Mesenchymal stem cell (in vitro differentiated cells and primary cell): ENCODE measurements around the gene IKZF2.

Source experiments
- DNase-seq: peaks from one replicate; pipeline ENCODE4 v3.0.0-alpha.2; 2013
- H2AFZ ChIP-seq: one replicate; pipeline ENCODE4 v1.6.1; 2013; ENCODE audit warnings: low read depth, mild to moderate bottlenecking, control low read depth, inconsistent platforms, low read length, moderate library complexity
- H2AK5ac ChIP-seq: 2 replicates; pipeline ENCODE4 v1.6.1; 2013; ENCODE audit warnings: low read length, moderate library complexity, mild to moderate bottlenecking, inconsistent platforms; ENCODE audit not compliant: severe bottlenecking
- H2BK120ac ChIP-seq: one replicate; pipeline ENCODE4 v1.6.1; 2013; ENCODE audit warnings: low read depth, mild to moderate bottlenecking, inconsistent platforms, low read length, moderate library complexity
- H2BK12ac ChIP-seq, 2 experiments: one replicate each; pipeline ENCODE4 v1.6.1; 2013; ENCODE audit warnings: inconsistent platforms in 2 of 2, low read length in 2 of 2, mild to moderate bottlenecking in 2 of 2, moderate library complexity in 2 of 2, control low read depth in 1 of 2
- H2BK15ac ChIP-seq: one replicate; pipeline ENCODE4 v1.6.1; 2013; ENCODE audit warnings: mild to moderate bottlenecking, low read depth, inconsistent platforms; ENCODE audit not compliant: poor library complexity, severe bottlenecking
- H2BK5ac ChIP-seq: 2 replicates; pipeline ENCODE4 v1.6.1; 2013; ENCODE audit warnings: low read depth, mild to moderate bottlenecking, low read length, control low read depth, inconsistent platforms; ENCODE audit not compliant: poor library complexity, severe bottlenecking
- H3K14ac ChIP-seq, 2 experiments: one replicate each; pipeline ENCODE4 v1.6.1; 2013; ENCODE audit warnings: inconsistent platforms in 2 of 2, low read length in 2 of 2, control low read depth in 1 of 2, mild to moderate bottlenecking in 1 of 2, moderate library complexity in 1 of 2
- H3K18ac ChIP-seq, 2 experiments: one replicate each; pipeline ENCODE4 v1.6.1; 2013; ENCODE audit warnings: inconsistent platforms in 2 of 2, low read length in 2 of 2, control low read depth in 1 of 2, low read depth in 1 of 2, mild to moderate bottlenecking in 1 of 2
- H3K23ac ChIP-seq, 2 experiments: one replicate each; pipeline ENCODE4 v1.6.1; 2013; ENCODE audit warnings: inconsistent platforms in 2 of 2, low read length in 2 of 2, mild to moderate bottlenecking in 2 of 2, moderate library complexity in 2 of 2, control low read depth in 1 of 2
- H3K27ac ChIP-seq: 2 replicates; pipeline ENCODE4 v1.5.1; 2013; ENCODE audit warnings: mild to moderate bottlenecking, moderate library complexity, low read length, control low read depth, inconsistent platforms; ENCODE audit not compliant: poor library complexity, severe bottlenecking
- H3K27me3 ChIP-seq, 2 experiments: 2 replicates each; pipeline versions ENCODE4 v1.6.1 to v1.7.0; 2013; ENCODE audit warnings: low read length in 2 of 2, mild to moderate bottlenecking in 2 of 2, moderate library complexity in 2 of 2, control low read depth in 1 of 2, inconsistent platforms in 1 of 2; ENCODE audit not compliant: control insufficient read depth in 1 of 2, insufficient read depth in 1 of 2
- H3K36me3 ChIP-seq, 2 experiments: 2 replicates each; pipeline versions ENCODE4 v1.6.1 to v1.7.0; 2013; ENCODE audit warnings: low read length in 2 of 2, control low read depth in 1 of 2, inconsistent platforms in 1 of 2, low read depth in 1 of 2, mild to moderate bottlenecking in 1 of 2; ENCODE audit not compliant: insufficient read depth in 2 of 2, control insufficient read depth in 1 of 2
- H3K4ac ChIP-seq, 2 experiments: one replicate each; pipeline ENCODE4 v1.6.1; 2013; ENCODE audit warnings: inconsistent platforms in 2 of 2, low read length in 2 of 2, mild to moderate bottlenecking in 2 of 2, moderate library complexity in 2 of 2, control low read depth in 1 of 2, low read depth in 1 of 2
- H3K4me1 ChIP-seq: 2 replicates; pipeline ENCODE4 v1.6.1; 2013; ENCODE audit warnings: low read depth, low read length, control low read depth; ENCODE audit not compliant: control insufficient read depth, insufficient read depth
- H3K4me2 ChIP-seq: 2 replicates; pipeline ENCODE4 v1.6.1; 2013; ENCODE audit warnings: low read length, mild to moderate bottlenecking, inconsistent platforms; ENCODE audit not compliant: poor library complexity, severe bottlenecking
- H3K4me3 ChIP-seq, 2 experiments: 2 replicates each; pipeline versions ENCODE4 v1.5.1 to v1.7.0; 2013; ENCODE audit warnings: low read length in 2 of 2, mild to moderate bottlenecking in 2 of 2, control low read depth in 1 of 2, low read depth in 1 of 2; ENCODE audit not compliant: insufficient read depth in 1 of 2
- H3K79me1 ChIP-seq: replicated peaks from 2 replicates; pipeline ENCODE4 v1.6.1; 2013; ENCODE audit warnings: mild to moderate bottlenecking, control low read depth, low read length, inconsistent platforms; ENCODE audit not compliant: poor library complexity, severe bottlenecking
- H3K9ac ChIP-seq: 2 replicates; pipeline ENCODE4 v1.7.0; 2013; ENCODE audit warnings: mild to moderate bottlenecking, low read length, moderate library complexity
- H3K9me3 ChIP-seq: 2 replicates; pipeline ENCODE4 v1.7.0; 2013; ENCODE audit warnings: mild to moderate bottlenecking, low read length; ENCODE audit not compliant: control insufficient read depth
- H4K8ac ChIP-seq: one replicate; pipeline ENCODE4 v1.6.1; 2013; ENCODE audit warnings: inconsistent platforms, mild to moderate bottlenecking, low read length, moderate library complexity
- H4K91ac ChIP-seq: one replicate; pipeline ENCODE4 v1.6.1; 2013; ENCODE audit warnings: mild to moderate bottlenecking, low read length, inconsistent platforms
- WGBS: methylation state at CpG from one replicate; pipeline ENCODE4 v1.1.7; 2013; ENCODE audit warnings: mixed read lengths; 5-methylcytosine and 5-hydroxymethylcytosine counted together

IKZF2 gene

DNA sequence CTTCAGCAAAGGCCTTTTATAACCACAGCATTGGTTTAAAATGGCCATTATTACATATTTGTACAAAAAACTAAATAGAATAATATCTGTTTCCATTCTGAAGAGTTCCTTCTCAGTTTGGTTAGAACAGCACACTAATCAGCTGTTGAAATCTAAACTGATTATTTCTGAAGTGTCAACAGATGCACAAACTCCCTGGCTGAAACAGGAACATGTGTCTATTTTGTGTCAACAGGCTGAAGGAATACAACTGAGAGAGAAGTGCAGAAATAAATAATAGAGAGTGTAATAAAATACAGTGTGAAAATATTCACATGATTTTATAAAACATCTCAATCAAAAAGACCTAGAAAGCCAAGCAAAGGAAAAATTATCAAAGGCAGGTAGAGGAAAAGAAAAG lies 29.7 kb downstream of the IKZF2 start:
- Histone ChIP-seq H3K27me3 (no peaks in the 10 kb centered on the region), H3K23ac (no peak overlapping the region), H2BK12ac (no peak overlapping the region), H2BK5ac (no peak overlapping the region), H2AFZ (no peak overlapping the region), H4K8ac (no peak overlapping the region), H3K36me3 (no peaks in the 10 kb centered on the region), H4K91ac (no peak overlapping the region), H3K4me3 (no peak overlapping the region), H3K9me3 (no peaks in the 10 kb centered on the region), H3K79me1 (peaks cover 4% of the 10 kb centered on the region), H3K4me1 (no peaks in the 10 kb centered on the region), H3K18ac (no peak overlapping the region), H3K27ac (no peak overlapping the region), H2BK120ac (no peak overlapping the region), H3K4ac (no peak overlapping the region), H2AK5ac (no peak overlapping the region), H2BK15ac (no peak overlapping the region), H3K9ac (no peak overlapping the region), H3K14ac (no peak overlapping the region), H3K4me2 (no peak overlapping the region)
- DNase-seq = no peak

GRCh38 chr2:213119061-213119809 lies 32.2 kb downstream of the IKZF2 start:
- no peak overlapping the region for H4K91ac ChIP-seq
- H2BK15ac ChIP-seq = no peak overlapping the region
- H2AK5ac ChIP-seq = no peak overlapping the region
- no peak overlapping the region for H3K4me3 ChIP-seq
- no peak overlapping the region for H3K9ac ChIP-seq
- no peaks in the 10 kb centered on the region for H3K4me1 ChIP-seq
- no peak overlapping the region for H3K23ac ChIP-seq
- H3K18ac ChIP-seq = no peak overlapping the region
- H3K9me3 ChIP-seq = no peaks in the 10 kb centered on the region
- no peak overlapping the region for H3K4me2 ChIP-seq
- no peaks in the 10 kb centered on the region for H3K27me3 ChIP-seq
- no peak overlapping the region for H2BK12ac ChIP-seq
- no peak overlapping the region for H3K14ac ChIP-seq
- H4K8ac ChIP-seq = no peak overlapping the region
- no peak overlapping the region for H3K27ac ChIP-seq
- no peaks in the 10 kb centered on the region for H3K36me3 ChIP-seq
- H2AFZ ChIP-seq = no peak overlapping the region
- DNase-seq = no peak
- H2BK120ac ChIP-seq = no peak overlapping the region
- 100% methylated on average over 4 of the region's 5 CpGs for WGBS
- H2BK5ac ChIP-seq = no peak overlapping the region
- peaks cover 4% of the 10 kb centered on the region for H3K79me1 ChIP-seq
- H3K4ac ChIP-seq = no peak overlapping the region

DNA sequence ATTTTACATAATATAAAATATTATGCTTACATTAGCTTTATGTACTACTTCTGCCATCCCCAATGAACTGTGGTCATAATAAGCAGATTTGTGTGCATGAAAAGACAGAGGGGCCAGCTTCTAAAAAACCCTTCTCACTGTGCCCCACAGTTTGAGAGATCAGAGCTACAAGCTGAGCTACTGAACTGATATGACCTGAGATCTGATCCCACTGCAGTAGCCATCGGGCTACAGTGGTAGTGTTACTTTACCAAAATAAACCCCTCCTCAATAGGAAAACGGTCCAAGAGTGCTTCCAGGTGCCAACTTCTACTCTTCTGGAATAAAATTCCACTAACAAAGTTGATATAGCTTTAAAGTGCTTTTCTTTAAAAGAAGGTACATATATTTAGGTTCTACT lies 43.1 kb downstream of the IKZF2 start:
- Histone ChIP-seq H2BK12ac (no peak overlapping the region), H3K4me3 (no peak overlapping the region), H3K4ac (no peak overlapping the region), H3K4me2 (no peak overlapping the region), H3K79me1 (no peaks in the 10 kb centered on the region), H3K18ac (no peak overlapping the region), H3K4me1 (no peaks in the 10 kb centered on the region), H2BK5ac (no peak overlapping the region), H4K91ac (no peak overlapping the region), H2AFZ (no peak overlapping the region), H2AK5ac (no peak overlapping the region), H4K8ac (no peak overlapping the region), H2BK15ac (no peak overlapping the region), H3K23ac (no peak overlapping the region), H2BK120ac (no peak overlapping the region), H3K36me3 (no peaks in the 10 kb centered on the region), H3K27ac (no peak overlapping the region), H3K9me3 (no peaks in the 10 kb centered on the region), H3K9ac (no peak overlapping the region), H3K14ac (no peak overlapping the region), H3K27me3 (no peaks in the 10 kb centered on the region)
- DNase-seq = no peak
- 80% methylated on average over 2 of the region's 2 CpGs for WGBS

DNA sequence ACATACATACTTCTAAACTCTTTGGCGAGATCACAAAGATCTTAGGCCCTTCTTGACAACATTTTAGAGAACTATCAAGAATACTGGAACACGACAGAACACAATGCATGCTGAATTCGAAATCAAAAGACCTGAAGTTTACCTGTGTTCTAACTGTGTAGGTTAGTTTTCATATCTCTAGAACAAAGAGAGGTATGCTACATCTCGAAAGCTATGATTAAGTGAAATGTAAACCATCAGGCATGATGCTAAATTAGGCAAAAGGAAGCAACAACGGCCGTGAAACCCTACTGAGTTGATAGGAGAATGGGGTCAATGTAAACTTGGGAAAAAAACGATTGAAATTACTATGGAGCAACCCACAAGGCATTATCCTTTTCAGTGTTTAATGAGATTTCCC lies 43.7 kb downstream of the IKZF2 start:
- Histone ChIP-seq H3K36me3 (no peaks in the 10 kb centered on the region), H3K4me1 (no peaks in the 10 kb centered on the region), H3K79me1 (no peaks in the 10 kb centered on the region), H2BK5ac (no peak overlapping the region), H2AK5ac (no peak overlapping the region), H3K23ac (no peak overlapping the region), H3K14ac (no peak overlapping the region), H4K8ac (no peak overlapping the region), H2AFZ (no peak overlapping the region), H2BK12ac (no peak overlapping the region), H3K4me2 (no peak overlapping the region), H2BK15ac (no peak overlapping the region), H4K91ac (no peak overlapping the region), H3K27me3 (no peaks in the 10 kb centered on the region), H3K4me3 (no peak overlapping the region), H3K18ac (no peak overlapping the region), H2BK120ac (no peak overlapping the region), H3K9me3 (no peaks in the 10 kb centered on the region), H3K4ac (no peak overlapping the region), H3K9ac (no peak overlapping the region), H3K27ac (no peak overlapping the region)
- no peak for DNase-seq
- 89% methylated on average over 7 of the region's 7 CpGs for WGBS
